ENCODE results near the gene EMID1.

GRCh38 chr22:29208502-29208862 is 2.8 kb downstream of the EMID1 start:
- TF ChIP-seq CTCF (IDR thresholded peaks at IDR 0.05) (no peak), POLR2A (IDR thresholded peaks at IDR 0.05) (no peak)
